ENCODE results near the gene WDR45. TPM values are rescaled to one million over a fixed set of nuclear protein-coding genes. Genes with fewer than 3 reads are reported as not detected.

Gene WDR45
- total RNA-seq, 4 donors from 2014 or later = 64.2 to 133 (median 86.9) TPM

DNA sequence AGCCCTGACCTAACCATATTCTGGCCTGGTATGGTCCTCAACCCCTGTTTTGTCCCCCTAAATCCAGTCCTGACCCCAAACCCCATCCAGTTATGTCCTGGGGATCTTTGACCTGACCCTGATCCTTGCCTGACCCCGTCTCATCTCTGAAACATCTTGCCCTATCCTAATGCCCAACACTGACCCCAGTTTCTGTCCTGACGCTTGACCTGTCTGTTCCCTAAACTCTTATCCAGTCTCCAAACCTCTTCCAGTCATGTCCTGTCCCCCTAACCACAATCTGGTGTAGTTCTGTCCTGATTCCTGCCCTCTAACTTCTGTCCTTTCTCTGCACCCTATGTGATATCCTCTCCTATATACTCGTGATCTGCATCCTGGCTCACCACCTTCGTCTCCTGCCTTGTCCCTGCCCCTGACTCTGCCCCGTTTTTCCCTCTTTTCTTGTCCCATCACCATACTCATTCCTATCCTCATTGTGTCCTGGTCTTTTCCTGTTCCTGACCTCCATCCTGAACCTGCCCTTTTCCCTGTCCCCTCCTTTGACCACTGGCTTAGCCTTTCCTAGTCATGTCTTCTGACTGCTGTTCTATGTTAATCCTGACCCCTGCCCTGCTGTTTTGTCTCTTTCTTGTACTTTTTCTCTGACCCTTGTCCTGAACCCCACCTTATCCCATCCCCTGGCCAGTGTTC is 25.5 kb downstream of the WDR45 start:
- no peaks in the 10 kb centered on the region for H3K4me1 ChIP-seq
- peak overlapping the region; percentile 78 to 87 (median 84) for H3K27ac ChIP-seq
- peak overlapping the region; percentile 61 to 70 (median 66) for H3K4me3 ChIP-seq
- H3K27me3 ChIP-seq = no peaks in the 10 kb centered on the region
- no peak for DNase-seq
- no peaks in the 10 kb centered on the region for H3K9me3 ChIP-seq
- TF ChIP-seq POLR2A (IDR thresholded peaks at IDR 0.05) = no peak
- TF ChIP-seq, protein P1, sequence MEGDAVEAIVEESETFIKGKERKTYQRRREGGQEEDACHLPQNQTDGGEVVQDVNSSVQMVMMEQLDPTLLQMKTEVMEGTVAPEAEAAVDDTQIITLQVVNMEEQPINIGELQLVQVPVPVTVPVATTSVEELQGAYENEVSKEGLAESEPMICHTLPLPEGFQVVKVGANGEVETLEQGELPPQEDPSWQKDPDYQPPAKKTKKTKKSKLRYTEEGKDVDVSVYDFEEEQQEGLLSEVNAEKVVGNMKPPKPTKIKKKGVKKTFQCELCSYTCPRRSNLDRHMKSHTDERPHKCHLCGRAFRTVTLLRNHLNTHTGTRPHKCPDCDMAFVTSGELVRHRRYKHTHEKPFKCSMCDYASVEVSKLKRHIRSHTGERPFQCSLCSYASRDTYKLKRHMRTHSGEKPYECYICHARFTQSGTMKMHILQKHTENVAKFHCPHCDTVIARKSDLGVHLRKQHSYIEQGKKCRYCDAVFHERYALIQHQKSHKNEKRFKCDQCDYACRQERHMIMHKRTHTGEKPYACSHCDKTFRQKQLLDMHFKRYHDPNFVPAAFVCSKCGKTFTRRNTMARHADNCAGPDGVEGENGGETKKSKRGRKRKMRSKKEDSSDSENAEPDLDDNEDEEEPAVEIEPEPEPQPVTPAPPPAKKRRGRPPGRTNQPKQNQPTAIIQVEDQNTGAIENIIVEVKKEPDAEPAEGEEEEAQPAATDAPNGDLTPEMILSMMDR (IDR thresholded peaks at IDR 0.05) = no peak
- H3K36me3 ChIP-seq = no peaks in the 10 kb centered on the region

- no peaks in the 10 kb centered on the region for H3K4me1 ChIP-seq
- no peak for TF ChIP-seq POLR2A (IDR thresholded peaks at IDR 0.05)
- TF ChIP-seq, protein P1 (IDR thresholded peaks at IDR 0.05) = no peak
- H3K27ac ChIP-seq = peak overlapping the region; percentile 78 to 87 (median 84)
- no peaks in the 10 kb centered on the region for H3K36me3 ChIP-seq
- H3K9me3 ChIP-seq = no peaks in the 10 kb centered on the region
- peak; percentile 53 to 77 (median 61) for DNase-seq
- H3K4me3 ChIP-seq = peak overlapping the region; percentile 61 to 70 (median 66)
- no peaks in the 10 kb centered on the region for H3K27me3 ChIP-seq
Observed at GRCh38 chrX:49053223-49054072, 26.2 kb downstream of the WDR45 start.

DNA sequence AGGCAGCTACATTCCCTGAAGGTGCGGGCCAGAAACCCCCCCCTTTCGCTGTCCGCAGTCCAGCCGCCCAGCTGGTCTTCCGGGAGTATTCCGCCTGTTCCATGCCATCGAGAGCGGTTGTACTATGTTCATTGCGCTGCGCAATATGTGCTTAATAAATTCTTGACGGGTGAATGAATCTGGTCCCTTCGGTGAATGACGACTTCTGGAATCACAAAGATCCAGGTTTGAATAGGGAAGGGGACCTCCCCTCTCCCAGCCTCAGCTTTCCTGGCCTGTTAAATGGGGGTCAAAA is 35.8 kb downstream of the WDR45 start:
- Histone ChIP-seq H3K27ac (peak overlapping the region; percentile 60 to 84 (median 72)), H3K27me3 (no peaks in the 10 kb centered on the region), H3K4me1 (peaks cover 0 to 16% (median 0%) of the 10 kb centered on the region in 4 donors), H3K4me3 (peak overlapping the region in 2 of 4 donors; percentile 30 to 44), H3K36me3 (peaks cover 0 to 5% (median 0%) of the 10 kb centered on the region in 3 donors), H3K9me3 (no peaks in the 10 kb centered on the region)
- TF ChIP-seq, protein P1 (IDR thresholded peaks at IDR 0.05) = no peak
- peak; percentile 9 to 46 for TF ChIP-seq POLR2A (IDR thresholded peaks at IDR 0.05)
- DNase-seq = no peak

GRCh38 chrX:49043220-49043986 is 36.3 kb downstream of the WDR45 start, which contains the start of gene TFE3:
Gene TFE3 (minus strand): TSS chrX:49043357. CDS start chrX:49043226, 131 bp downstream.
- Histone ChIP-seq H3K9me3 (no peaks in the 10 kb centered on the region), H3K27me3 (no peaks in the 10 kb centered on the region)
- TF ChIP-seq, protein P1 (IDR thresholded peaks at IDR 0.05) = peak; percentile 20 to 71 (median 56)
- peak; percentile 39 to 71 for TF ChIP-seq POLR2A (IDR thresholded peaks at IDR 0.05)

DNA sequence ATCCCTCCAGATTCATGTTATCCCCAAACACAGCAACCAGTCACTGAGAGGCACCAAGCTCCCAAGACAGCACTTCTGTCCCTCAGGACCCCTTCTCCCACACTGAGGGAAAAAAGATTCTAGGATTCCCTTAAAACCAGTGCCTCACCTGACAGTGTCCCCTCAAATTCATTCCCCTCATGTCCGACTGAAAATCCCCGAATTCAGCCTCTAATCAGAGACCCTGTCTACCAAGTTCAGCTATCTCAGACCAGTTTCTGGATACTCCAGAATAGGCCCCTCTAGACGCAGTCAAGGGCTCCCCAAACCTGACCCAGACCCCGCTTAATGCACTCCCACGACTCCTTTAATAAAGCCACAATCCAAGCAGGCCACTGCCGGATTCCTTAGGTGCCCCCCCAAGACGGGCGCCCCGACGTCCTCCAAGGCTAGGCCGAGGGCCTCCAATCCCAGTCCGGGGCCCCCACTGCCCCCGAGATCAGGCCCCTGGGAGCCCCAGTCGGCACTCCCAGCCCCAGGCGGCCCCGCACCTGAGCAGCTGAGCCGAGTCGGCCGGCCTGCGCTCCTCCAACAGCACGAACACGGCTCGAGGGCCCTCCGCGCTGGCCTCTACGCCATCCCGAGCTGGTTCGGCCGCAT is 37.0 kb downstream of the WDR45 start:
- no peak for TF ChIP-seq POLR2A (IDR thresholded peaks at IDR 0.05)
- TF ChIP-seq, protein P1 (IDR thresholded peaks at IDR 0.05) = no peak
- Histone ChIP-seq H3K4me3 (peak overlapping the region; percentile 52 to 93 (median 80)), H3K27ac (peak overlapping the region; percentile 83 to 99 (median 96)), H3K4me1 (peaks cover 0 to 16% (median 0%) of the 10 kb centered on the region in 4 donors), H3K27me3 (no peaks in the 10 kb centered on the region), H3K36me3 (peaks cover 0 to 17% (median 0%) of the 10 kb centered on the region in 3 donors), H3K9me3 (no peaks in the 10 kb centered on the region)
- peak in 1 of 3 donors; percentile 17 for DNase-seq

More at GRCh38 chrX:49043220-49043986, 36.3 kb downstream of the WDR45 start, which contains the start of gene TFE3:
- Histone ChIP-seq H3K36me3 (peaks cover 0 to 10% (median 0%) of the 10 kb centered on the region in 3 donors), H3K4me3 (peak within 1 kb of the TSS; percentile 52 to 93 (median 80)), H3K4me1 (peaks cover 0 to 16% (median 0%) of the 10 kb centered on the region in 4 donors), H3K27ac (peak within 1 kb of the TSS; percentile 83 to 99 (median 96))
- peak; percentile 96 to 99 (median 98) for DNase-seq

Measured in Peyer's patch (tissue), 4 donors.